Aorta (tissue), 5 donors: ENCODE measurements around the gene OPTC. TPM values are rescaled to one million over a fixed set of nuclear protein-coding genes. Genes with fewer than 3 reads are reported as not detected.

Experiments used
- ATAC-seq: fragments of 200-7000 bp; cut with Tn5 transposase; one replicate; pipeline ENCODE4 v1.9.1; 2022; ENCODE audit warnings: moderate library complexity; ENCODE audit not compliant: low FRiP score
- DNase-seq, 2 donors: peaks; one replicate each; pipeline ENCODE4 v3.0.0-alpha.2; 2020
- H3K27ac ChIP-seq, 2 donors: one replicate each; pipeline ENCODE4 v1.5.1; 2013; ENCODE audit warnings: low read length in 2 of 2, mild to moderate bottlenecking in 2 of 2, moderate library complexity in 2 of 2, control low read depth in 1 of 2, inconsistent platforms in 1 of 2, low read depth in 1 of 2
- H3K27me3 ChIP-seq, 2 donors: one replicate each; pipeline ENCODE4 v1.6.1; 2013; ENCODE audit warnings: control low read depth in 1 of 2, low read length in 1 of 2, mild to moderate bottlenecking in 1 of 2, moderate library complexity in 1 of 2; ENCODE audit not compliant: insufficient read depth in 2 of 2, control insufficient read depth in 1 of 2
- H3K36me3 ChIP-seq, 2 donors: one replicate each; pipeline ENCODE4 v1.6.1; 2013; ENCODE audit warnings: control low read depth in 1 of 2, low read length in 1 of 2, mild to moderate bottlenecking in 1 of 2; ENCODE audit not compliant: insufficient read depth in 2 of 2, control insufficient read depth in 1 of 2
- H3K4me1 ChIP-seq, 2 donors: one replicate each; pipeline ENCODE4 v1.6.1; 2013; ENCODE audit warnings: low read length in 2 of 2, control low read depth in 1 of 2, mild to moderate bottlenecking in 1 of 2, moderate library complexity in 1 of 2; ENCODE audit not compliant: insufficient read depth in 2 of 2, control insufficient read depth in 1 of 2
- H3K4me3 ChIP-seq, 2 donors: one replicate each; pipeline ENCODE4 v1.5.1; 2013; ENCODE audit warnings: low read length in 2 of 2, control low read depth in 1 of 2, mild to moderate bottlenecking in 1 of 2
- H3K9me3 ChIP-seq: one replicate; pipeline ENCODE4 v1.6.1; 2013; ENCODE audit warnings: mild to moderate bottlenecking, low read length; ENCODE audit not compliant: control insufficient read depth
- WGBS, 2 donors: extraction: QIAGEN DNeasy Blood & Tissue Kit; methylation state at CpG; one replicate each; pipeline ENCODE4 v1.1.7; 2013; 5-methylcytosine and 5-hydroxymethylcytosine counted together
- intact Hi-C, 2 donors: fragments of 100-400 bp; cut with DNase I; formaldehyde crosslinking; loops; one replicate each; pipeline versions ENCODE4 v1.14.2 to v1.15.0; 2022
- polyA plus RNA-seq, 2 donors: library from polyadenylated mRNA; stranded (reverse); fragments of 200-250 nt; gene quantifications; one replicate each; pipeline ENCODE4 v1.2.3, GENCODE V29; 2013
- total RNA-seq, 2 donors: library from RNA; stranded (reverse); fragmentation: NEBNext Ultra II Directional; extraction: Animal tissue kit (Norgen Biotek cat#: 25700); gene quantifications; one replicate each; pipeline ENCODE4 v1.2.1, GENCODE V29; 2021
- donor health status: healthy with polysubstance abuse.
- donor health status: Bipolar disorder and iron deficiency.
- donor health status: DM: no; HTN: no; CAD: no.
- donor health status: DM: no; HTN: no; CAD: no.
- donor health status: DM: yes; HTN: yes; CAD: no.

OPTC gene
- total and polyA plus RNA-seq, 4 donors = 0.56 TPM; not detected in 3

DNA sequence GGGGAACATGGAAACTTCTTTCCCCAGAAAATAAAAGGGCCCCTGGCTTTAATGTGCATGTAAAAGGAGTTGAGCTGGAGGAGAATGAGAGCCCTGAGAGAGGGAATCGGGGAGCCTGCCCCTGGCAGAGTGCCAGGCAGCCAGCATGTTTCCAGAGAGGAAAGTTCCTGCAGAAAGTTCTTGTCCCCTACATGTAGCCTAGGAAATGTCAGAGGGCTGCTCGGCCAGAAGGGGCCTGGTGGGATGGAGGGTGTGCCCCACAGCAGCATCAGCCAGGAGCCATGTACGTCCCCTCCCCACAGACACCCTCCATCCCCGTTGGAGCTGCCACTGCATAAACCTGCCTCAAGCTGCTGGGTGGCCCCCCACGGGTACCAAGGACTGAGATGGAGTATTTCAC is 23.7 kb upstream of the OPTC start:
- H3K27me3 ChIP-seq = no peaks in the 10 kb centered on the region
- H3K4me3 ChIP-seq = no peak overlapping the region
- no peaks in the 10 kb centered on the region for H3K36me3 ChIP-seq
- 60 to 66% methylated on average over 5 of the region's 5 CpGs for WGBS, 2 donors
- intact Hi-C loops = no loop called here
- ATAC-seq = no peak
- no peak for DNase-seq
- peaks cover 3 to 5% of the 10 kb centered on the region in 2 donors for H3K4me1 ChIP-seq
- H3K9me3 ChIP-seq = no peaks in the 10 kb centered on the region
- H3K27ac ChIP-seq = no peak overlapping the region

DNA sequence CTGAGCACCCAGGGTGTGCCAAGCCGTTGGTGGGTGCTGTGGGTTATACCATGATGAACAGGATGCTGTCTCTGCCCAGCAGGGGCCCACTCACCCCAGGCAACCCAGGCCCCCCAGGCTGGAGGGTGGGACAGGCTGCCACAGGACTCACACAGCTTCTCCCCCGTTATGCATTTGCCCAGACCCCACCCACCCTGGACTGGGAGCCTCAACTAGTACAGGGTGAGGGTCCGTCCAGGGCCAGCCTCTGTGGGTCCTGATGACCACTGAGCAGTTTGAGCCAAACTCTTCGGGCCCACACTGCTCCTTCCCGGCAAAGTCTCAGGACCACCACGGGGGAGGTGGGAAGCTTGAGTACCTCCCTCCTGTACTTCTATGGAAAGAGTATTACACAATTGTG is 22.1 kb upstream of the OPTC start:
- Histone ChIP-seq H3K36me3 (no peaks in the 10 kb centered on the region), H3K4me1 (peaks cover 2 to 5% of the 10 kb centered on the region in 2 donors), H3K27ac (no peak overlapping the region), H3K27me3 (no peaks in the 10 kb centered on the region), H3K4me3 (no peak overlapping the region), H3K9me3 (no peaks in the 10 kb centered on the region)
- DNase-seq = no peak
- intact Hi-C loops = no loop called here
- WGBS, 2 donors = 88 to 89% methylated on average over 6 of the region's 6 CpGs
- no peak for ATAC-seq

DNA sequence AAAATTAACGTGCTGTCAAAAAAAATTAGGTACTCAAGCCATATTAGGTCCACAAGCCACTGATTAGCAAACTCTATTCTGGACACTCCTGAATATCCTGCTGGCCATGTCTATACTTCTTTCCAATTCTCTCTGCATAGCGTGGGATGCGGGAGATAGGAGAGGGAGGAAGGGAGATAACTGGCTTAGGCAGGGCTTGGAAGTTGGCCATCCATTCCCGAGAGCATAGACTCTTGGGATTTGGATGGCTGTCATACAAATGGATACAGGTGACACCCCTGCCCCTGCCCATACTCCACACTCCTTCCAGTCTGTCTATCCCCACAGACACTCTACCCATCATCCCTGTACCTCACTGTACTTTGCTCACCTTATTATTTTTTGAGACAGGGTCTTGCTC is 20.7 kb upstream of the OPTC start:
- ATAC-seq = no peak

DNA sequence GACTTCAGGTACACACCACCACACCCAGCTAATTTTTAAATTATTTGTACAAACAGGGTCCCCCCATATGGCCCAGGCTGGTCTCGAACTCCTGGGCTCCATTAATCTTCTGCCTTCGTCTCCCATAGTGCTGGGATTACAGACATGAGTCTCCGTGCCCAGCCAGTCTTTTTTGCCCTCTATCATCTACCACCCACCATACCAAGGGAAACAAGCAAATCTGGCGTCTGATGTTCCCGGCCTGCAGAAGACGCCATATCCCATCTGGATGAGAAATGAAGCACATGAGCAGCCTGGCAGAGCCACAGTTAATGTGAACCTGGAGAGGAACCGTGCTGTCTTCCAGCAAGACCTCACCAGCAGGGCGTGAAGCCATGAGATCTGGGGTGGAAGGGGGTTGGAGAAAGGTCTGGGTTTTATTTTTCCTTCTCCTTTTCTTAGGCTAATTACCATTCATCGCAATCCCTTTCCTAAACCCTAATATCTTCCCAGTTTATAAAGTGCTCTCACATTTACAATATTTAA is 20.1 kb upstream of the OPTC start:
- peak overlapping the region in 1 of 2 donors; percentile 23 for H3K27ac ChIP-seq
- H3K4me1 ChIP-seq = no peaks in the 10 kb centered on the region
- intact Hi-C loops = no loop called here
- no peak for ATAC-seq
- 70 to 74% methylated on average over 9 of the region's 9 CpGs for WGBS, 2 donors
- no peak overlapping the region for H3K4me3 ChIP-seq
- H3K36me3 ChIP-seq = no peaks in the 10 kb centered on the region
- no peak for DNase-seq
- no peaks in the 10 kb centered on the region for H3K27me3 ChIP-seq
- no peaks in the 10 kb centered on the region for H3K9me3 ChIP-seq

More for the DNA sequence above, 20.7 kb upstream of the OPTC start:
- no peaks in the 10 kb centered on the region for H3K27me3 ChIP-seq
- no peaks in the 10 kb centered on the region for H3K36me3 ChIP-seq
- intact Hi-C loops = no loop called here
- H3K4me3 ChIP-seq = no peak overlapping the region
- peaks cover 2 to 4% of the 10 kb centered on the region in 2 donors for H3K4me1 ChIP-seq
- peak overlapping the region in 1 of 2 donors; percentile 2 for H3K27ac ChIP-seq
- no peaks in the 10 kb centered on the region for H3K9me3 ChIP-seq
- DNase-seq = no peak
- 62 to 68% methylated on average over 4 of the region's 4 CpGs for WGBS, 2 donors

DNA sequence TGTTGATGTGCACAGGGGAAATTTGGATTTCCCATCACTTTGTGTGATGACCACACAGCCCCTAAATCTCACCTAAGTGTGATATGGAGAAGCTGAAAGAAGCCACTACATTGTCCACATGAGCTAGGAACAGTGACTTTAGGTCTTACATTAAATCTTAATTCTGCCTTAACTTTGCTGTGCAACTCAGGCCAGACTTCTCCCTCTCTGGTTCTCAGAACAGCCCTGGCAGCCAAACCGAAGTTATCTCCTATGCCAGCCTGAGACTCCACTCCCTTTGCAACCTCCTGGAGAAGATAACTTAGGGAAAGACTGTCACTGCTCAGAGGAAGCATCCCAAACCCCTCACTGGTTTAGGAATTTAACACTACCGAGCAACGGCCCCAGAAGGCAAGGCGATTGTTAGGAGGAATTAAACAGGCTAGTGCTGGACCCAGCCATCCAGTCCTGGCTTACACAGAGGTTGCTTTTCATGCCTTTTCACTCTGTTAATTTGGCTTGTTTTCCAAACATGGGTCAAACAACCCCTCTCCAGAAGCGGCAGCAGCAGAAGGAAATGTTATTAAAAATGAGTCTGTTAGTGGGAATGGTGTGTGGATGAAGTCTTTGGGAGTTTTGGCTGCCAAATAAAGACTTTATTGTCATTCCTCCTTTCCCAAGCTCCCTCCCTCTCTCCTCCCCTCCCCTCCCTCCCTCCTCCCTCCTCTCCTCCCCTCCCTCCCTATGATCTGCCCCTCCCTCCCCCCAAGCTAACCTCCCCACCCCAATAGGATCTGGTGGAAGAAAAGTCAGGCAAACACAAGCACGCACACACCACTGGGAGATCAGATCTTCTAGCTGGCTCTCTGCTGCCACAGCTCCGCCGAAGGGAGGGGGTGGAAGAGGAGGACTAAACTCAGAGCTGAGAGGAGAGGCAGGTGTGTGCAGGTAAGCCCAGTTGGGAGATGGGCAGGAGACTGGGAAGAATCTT is 18.7 kb upstream of the OPTC start, which contains the start of gene PRELP:
Gene PRELP, plus strand, starts transcription at position 795 of the 970 bp plus-strand sequence. CDS start 7,379 bp downstream, outside the sequence.
- WGBS, 2 donors = 1 to 5% methylated on average over 8 of the region's 8 CpGs
- peak within 1 kb of the TSS; percentile 80 to 94 for H3K27ac ChIP-seq
- no peaks in the 10 kb centered on the region for H3K36me3 ChIP-seq
- intact Hi-C loops = loop anchor here in 1 of 2 donors (5.0 kb wide), 1 partner anchor 68 kb away; no protein-coding TSS in a partner anchor
- no peaks in the 10 kb centered on the region for H3K27me3 ChIP-seq
- no peaks in the 10 kb centered on the region for H3K4me1 ChIP-seq
- peak within 1 kb of the TSS; percentile 45 to 90 for H3K4me3 ChIP-seq
- no peaks in the 10 kb centered on the region for H3K9me3 ChIP-seq
- DNase-seq = peak in 1 of 2 donors; percentile 63
- peak; percentile 80 for ATAC-seq

DNA sequence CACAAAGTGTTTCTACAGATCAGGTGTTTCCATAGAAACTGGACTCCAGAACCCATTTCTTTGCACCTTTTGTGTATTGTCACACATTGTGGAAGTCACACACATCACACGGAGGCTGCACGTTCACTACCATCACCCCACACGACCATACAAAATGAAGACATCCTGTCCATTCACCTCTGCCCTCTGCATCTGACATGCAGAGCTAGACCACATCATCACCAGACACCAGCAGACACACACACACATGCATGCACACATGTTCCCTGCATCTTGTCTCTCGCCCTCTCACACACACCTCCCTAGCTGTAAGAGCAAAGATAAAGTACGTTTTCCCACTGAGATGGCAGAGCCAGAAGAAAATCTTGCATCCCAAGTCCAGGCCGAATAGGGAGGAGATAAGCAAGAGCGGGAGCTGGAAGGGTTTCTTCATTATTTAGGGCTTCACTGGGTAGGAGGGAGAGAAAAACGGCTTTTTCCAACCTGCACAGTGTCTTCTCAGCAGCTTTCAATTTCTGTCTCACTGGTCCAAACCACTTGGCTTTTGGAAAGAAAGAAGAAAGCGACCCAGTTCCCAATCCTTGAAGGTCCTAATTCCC is 17.6 kb upstream of the OPTC start:
- intact Hi-C loops = loop anchor here in 1 of 2 donors (5.0 kb wide), 1 partner anchor 69 kb away; no protein-coding TSS in a partner anchor
- Histone ChIP-seq H3K4me3 (peak overlapping the region; percentile 45 to 90), H3K27ac (peak overlapping the region; percentile 68 to 94), H3K9me3 (no peaks in the 10 kb centered on the region), H3K4me1 (peaks cover 0 to under 1% of the 10 kb centered on the region in 2 donors), H3K27me3 (no peaks in the 10 kb centered on the region), H3K36me3 (no peaks in the 10 kb centered on the region)
- DNase-seq = no peak
- no peak for ATAC-seq
- 4 to 5% methylated on average over 9 of the region's 9 CpGs for WGBS, 2 donors

DNA sequence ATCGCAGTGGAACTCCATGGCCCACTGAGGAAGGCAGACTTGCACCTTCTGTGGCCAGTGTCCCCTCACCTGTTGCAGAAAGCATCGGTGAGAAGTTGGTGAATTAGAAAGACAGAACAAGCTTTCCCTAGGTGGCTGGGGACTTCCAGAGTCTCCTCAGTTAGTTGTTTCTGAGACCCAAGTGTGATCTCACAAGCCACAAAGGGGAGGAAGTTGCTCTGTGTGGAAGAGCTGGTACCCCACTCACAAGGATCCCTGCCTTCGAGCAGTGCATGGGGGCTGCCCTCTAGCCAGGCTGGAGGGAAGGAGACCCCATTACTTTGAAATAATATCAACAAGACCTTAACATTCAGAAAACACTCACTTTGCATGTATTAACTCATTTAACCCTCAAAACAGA is 16.2 kb upstream of the OPTC start:
- DNase-seq (no peak), ATAC-seq (no peak)
- Histone ChIP-seq H3K4me3 (peak overlapping the region; percentile 8 to 90), H3K9me3 (no peaks in the 10 kb centered on the region), H3K27me3 (no peaks in the 10 kb centered on the region), H3K27ac (peak overlapping the region; percentile 68 to 78), H3K36me3 (no peaks in the 10 kb centered on the region), H3K4me1 (peaks cover 2 to 3% of the 10 kb centered on the region in 2 donors)
- intact Hi-C loops = loop anchor here in 1 of 2 donors (5.0 kb wide), 1 partner anchor 70 kb away; no protein-coding TSS in a partner anchor
- 62 to 71% methylated on average over 3 of the region's 3 CpGs for WGBS, 2 donors

DNA sequence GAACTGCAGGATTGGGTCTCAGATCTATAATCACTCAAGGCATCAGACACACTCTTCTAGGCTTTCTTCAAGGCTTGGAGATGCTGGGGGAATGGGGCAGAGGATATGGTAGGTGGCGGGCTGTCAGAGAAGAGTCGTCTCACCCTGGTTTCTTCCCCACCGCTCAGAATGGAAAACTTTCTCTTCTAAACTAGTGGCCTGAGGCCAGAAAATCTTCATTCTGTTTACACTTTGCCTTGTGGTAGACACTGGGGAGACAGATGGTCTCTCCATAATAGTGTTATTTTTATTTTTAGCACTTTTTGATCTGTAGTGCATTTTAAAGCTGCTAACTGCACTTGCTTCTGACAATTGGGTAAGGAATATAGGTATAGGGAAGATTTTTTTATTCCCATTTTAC is 15.7 kb upstream of the OPTC start:
- H3K27ac ChIP-seq = peak overlapping the region; percentile 13 to 68

More for the DNA sequence above, 15.7 kb upstream of the OPTC start:
- intact Hi-C loops = loop anchor here in 1 of 2 donors (5.0 kb wide), 1 partner anchor 71 kb away; no protein-coding TSS in a partner anchor
- DNase-seq (no peak), ATAC-seq (no peak)
- H3K4me1 ChIP-seq = peaks cover 2 to 3% of the 10 kb centered on the region in 2 donors
- peaks cover 0 to 2% of the 10 kb centered on the region in 2 donors for H3K36me3 ChIP-seq
- no peaks in the 10 kb centered on the region for H3K9me3 ChIP-seq
- H3K4me3 ChIP-seq = peak overlapping the region; percentile 29 to 90
- WGBS, 2 donors = 66 to 67% methylated on average over 3 of the region's 3 CpGs
- no peaks in the 10 kb centered on the region for H3K27me3 ChIP-seq
